ENCODE measurements around the gene SBF2. TPM values are rescaled to one million over a fixed set of nuclear protein-coding genes. Genes with fewer than 3 reads are reported as not detected.

SBF2 gene
- polyA plus RNA-seq, 1 donor = 18.8 TPM

DNA sequence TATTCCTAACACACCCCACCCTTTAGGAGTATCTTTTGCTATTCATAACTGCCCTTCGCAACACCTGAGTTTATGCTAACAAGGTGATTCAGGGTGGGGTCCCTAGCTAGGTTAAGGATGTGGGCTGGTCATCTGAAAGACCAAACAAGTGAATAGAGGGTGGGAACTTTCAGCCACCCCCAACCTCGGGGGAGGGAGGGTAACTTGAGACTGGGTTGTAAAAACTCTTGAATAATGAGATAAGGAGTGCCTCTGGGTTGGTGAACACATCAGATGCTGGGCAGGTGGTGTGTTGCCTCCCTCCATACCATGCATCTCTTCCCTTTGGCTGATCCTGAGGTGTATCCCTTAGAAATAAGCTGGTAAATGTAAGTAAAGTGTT, 518.6 kb downstream of the SBF2 start:
- DNase-seq (ENCODE audit: low read depth) = no peak

DNA sequence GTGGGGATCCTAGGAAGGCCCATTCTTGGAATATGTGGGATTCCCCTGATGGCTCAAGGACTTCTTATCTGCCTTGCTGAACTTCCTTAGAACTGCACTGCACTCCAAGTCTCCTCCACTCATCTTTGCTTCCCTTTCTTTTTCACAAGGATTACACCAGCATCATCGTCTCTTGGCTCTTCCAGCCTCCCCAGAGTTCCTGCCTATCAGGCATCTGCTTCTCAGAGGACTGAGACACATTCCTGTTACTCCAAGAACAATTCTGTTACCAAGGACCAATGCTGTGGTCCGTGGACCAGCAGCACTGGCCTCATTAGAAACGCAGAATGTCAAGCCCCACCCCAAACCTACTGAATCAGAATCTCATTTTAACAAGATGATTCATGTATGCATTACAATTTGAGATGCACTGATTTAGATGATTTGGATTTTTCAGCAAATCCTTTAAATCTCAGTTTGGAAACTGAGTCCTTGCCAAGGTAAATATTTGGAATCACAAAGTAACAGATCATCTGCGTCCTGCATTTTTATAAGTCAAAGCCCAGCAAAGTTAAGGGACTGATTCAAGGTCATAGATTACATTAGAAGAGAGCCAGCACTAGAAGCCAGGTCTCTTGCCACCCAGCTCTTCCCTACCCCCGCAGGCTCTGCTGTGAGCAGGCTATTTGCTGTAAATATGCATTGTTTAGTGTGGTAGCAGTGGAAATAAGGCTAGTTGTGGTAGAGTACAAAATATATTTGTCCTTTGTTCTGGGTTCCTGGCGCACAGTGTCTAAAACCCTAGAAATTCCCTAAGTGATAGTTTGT, 519.2 kb downstream of the SBF2 start:
- DNase-seq (ENCODE audit: low read depth) = no peak

DNA sequence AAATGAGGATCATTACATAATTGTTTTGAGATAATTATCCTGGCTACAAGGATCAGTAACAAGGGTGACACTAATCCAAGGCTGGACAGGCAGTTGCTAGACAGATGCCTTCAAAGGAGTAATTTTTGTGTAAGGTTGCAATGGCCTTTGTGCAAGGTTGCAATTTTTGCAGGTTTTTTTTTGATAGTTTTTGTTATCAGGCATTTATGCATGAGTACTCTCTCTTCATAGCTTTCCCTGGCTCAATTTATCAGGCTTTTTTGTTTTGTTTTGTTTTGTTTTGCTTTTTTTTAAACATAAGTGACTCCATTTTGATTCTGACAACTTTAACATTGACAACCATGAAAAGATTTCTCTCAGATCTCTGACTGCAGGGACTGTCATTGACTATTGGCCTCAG, 519.9 kb downstream of the SBF2 start:
- no peak for DNase-seq (ENCODE audit: low read depth)

DNA sequence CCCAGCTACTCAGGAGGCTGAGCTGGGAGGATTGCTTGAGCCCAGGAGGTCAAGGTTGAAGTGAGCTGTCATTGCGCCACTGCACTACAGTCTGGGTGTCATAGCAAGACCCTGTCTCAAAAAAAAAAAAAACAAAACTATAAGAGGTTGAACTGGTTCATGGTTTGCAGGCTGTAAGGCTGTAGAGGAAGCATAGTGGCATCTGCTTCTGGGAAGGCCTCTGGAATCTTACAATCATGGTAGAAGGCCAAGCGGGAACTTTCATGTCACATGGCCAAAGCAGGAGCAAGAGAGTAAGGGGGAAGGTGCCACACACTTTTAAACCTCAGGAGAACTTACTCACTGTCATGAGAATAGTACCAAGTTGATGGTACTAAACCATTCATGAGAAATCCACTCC, 520.5 kb downstream of the SBF2 start:
- no peak for DNase-seq (ENCODE audit: low read depth)

- DNase-seq (ENCODE audit: low read depth) = no peak
These were observed 521.8 kb downstream of the SBF2 start for GRCh38 chr11:9772218-9772617.

DNA sequence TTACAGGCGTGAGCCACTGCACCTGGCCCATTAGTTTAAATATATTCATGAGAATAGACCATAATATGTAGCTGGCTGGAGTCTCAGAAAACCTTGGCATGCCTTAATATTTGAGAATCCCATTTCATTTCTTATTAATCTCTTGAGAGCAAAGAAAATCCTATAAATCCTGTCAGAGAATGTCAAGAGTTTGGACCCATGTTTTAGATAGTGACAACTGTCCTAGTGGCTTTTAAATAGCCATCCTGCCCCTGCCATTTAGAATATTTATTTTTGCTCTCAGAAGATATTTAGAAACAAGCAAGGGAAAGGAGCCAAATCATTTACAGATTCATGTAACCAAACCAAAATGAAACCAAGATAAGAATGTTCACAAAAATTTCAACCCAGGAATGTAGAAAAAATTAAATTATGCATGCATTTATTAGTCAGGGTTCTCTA, 522.9 kb downstream of the SBF2 start:
- no peak for DNase-seq (ENCODE audit: low read depth)

DNA sequence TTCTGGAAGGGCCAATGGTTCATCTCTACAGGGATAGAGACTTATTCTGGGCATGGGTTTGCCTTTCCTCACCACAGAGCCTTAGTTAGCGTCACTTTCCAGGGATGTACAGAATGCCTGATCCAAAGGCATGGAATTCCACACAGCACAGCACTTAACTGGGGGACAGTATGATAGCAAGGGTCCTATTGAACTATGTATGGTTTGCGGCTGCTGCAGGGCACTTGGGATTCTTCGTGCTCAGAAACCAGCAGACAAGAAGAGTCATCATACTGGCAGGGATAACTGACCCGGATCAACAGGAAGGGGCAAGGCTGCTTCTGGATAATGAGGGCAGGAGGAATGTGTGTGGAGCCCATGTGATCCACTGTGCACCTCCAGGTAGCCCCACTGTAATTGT, 524.4 kb downstream of the SBF2 start:
- no peak for DNase-seq (ENCODE audit: low read depth)

DNA sequence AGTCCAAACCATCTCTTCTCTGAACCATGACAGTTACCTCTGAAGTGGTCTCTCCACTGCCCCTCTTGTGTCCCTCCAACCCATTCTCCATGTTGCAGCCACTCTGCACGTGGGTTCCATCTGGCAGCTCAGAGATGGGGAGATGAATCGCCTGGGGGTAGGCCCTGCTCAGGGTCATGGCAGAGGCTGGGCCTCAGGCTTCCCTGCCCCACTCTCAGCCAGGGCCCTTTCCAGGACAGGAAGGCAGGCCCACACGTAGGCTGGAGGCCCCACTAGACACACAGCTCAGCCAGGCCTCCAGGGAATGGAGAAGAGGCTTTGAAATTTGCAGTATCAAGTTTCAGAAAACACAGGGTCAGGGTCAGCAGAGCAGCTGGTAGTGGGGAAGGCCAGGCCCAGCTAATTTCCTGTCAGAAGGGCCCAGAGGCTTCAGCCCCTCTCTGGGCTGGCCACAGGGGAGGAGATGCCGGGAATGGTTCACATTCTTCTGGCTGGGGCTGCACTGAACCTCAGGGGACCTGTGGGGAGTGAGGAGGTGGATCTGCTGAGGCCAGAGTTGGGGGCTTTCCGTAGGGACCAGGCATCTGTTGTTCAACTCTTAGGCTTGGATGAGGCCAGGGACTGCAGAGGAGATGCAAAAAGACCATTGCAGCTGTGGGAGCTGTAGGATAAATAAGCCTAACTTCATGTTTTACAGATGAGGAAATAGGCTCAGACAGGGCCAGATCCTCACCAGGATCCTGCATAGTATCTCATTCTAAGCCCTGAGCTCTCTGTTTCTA, 528.5 kb downstream of the SBF2 start:
- DNase-seq (ENCODE audit: low read depth) = no peak

DNA sequence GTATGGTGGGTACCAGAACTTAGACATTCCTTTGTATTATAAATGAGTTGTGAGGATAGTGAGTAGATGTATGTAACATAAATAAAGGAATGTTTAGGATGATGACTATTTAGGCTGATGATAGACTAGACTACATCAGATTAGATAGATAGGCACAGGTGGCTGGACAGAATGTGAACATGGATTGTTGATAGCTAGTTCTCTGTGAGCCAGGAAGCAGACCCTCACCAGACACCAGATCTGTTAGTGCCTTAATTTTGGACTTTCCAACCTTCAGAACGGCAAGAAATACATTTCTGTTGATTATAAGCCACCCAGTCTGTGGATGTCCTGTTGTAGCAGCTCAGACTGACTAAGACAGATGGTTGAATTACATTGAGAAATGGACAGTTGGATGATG, 530.7 kb downstream of the SBF2 start:
- no peak for DNase-seq (ENCODE audit: low read depth)

DNA sequence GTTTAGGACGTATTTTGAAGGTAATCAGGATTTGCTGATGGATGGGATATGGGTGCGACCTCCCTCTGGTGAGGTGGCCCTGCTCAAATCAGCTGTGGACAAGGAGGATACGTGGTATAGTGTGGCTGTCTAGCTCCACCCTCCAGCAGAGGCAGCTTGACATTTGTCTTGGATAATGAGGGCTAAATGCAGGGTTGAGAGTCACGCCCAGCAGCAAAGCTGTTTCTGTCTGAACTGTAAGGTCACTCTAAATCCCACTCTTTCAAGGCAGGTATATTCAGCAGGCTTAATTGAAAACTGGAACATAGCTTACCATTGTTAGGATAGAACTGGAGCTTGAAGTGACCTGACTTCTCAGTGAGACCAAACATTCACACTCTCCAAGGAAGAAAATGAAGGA, 531.5 kb downstream of the SBF2 start:
- DNase-seq (ENCODE audit: low read depth) = no peak

DNA sequence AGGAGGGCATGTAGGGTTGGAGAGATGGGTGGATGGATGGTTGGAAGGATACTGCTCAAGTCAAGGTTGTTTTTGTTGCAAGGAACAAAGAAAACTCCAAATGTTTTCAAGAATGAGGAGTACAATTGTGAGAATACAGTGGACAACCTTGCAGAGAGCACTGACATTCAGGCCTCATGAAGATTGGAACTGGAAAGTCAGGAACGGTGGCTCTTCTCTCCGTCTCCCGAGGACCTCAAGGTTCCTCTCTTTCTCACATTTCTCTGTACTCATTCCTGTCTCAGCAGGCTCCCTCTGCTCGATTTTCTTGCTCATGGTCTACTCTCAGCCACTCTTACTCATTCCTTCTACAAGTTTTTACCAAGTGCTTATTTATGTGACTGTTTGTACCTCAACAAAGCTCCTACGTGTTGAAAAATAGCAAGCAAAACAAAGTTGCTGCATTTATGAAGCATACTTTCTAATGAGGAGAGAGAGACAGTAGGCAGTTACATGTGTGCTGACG, 532.5 kb downstream of the SBF2 start:
- no peak for DNase-seq (ENCODE audit: low read depth)

DNA sequence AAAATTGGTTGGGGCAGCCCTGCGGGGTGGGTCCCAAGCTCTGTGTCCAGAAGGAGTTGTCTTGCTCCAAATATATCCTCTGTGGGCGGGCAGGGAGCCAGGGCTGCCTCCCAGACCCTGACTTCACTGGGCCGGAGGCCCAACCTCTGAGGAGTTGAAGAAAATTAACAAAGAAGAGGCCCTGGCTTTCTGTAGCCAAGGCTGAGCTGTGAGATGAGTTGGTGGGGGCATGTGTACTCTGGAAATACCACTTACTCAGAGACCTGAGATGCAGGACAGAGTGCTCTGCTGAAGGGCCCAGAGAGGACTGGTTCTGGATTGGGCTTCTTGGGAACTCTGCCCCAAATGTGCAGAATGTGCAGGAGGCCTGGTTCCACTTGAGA, 533.8 kb downstream of the SBF2 start:
- no peak for DNase-seq (ENCODE audit: low read depth)

DNA sequence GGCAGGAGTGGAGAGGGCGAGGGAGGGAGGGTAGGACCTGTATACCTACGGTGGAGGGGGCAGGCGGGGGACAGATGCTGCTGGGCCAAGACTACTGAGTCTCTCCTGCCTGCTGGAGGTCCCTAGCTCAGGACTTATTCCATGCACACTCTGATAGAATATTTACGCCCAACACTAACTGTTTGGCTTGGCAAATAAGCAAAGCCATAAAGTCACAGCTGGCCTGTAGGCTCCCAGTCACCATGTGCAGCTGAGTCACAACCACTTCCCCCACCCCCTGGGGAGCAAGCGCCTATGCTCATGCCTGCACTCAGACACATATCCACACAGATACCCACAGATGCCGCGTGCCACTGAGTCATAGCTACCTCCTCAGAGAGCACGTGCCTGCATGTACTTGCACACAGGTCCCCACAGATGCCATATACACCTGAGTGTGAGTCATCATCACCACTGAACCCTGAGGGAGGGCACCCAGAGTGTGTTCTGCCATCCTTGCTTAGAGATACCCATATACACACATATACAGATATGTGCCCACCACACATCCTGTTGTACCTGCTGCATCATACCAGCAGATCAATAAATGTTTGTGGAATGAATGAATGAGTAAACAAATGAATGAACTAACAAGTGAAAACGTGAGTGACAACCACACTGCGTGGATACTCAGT, 534.4 kb downstream of the SBF2 start:
- no peak for DNase-seq (ENCODE audit: low read depth)

DNA sequence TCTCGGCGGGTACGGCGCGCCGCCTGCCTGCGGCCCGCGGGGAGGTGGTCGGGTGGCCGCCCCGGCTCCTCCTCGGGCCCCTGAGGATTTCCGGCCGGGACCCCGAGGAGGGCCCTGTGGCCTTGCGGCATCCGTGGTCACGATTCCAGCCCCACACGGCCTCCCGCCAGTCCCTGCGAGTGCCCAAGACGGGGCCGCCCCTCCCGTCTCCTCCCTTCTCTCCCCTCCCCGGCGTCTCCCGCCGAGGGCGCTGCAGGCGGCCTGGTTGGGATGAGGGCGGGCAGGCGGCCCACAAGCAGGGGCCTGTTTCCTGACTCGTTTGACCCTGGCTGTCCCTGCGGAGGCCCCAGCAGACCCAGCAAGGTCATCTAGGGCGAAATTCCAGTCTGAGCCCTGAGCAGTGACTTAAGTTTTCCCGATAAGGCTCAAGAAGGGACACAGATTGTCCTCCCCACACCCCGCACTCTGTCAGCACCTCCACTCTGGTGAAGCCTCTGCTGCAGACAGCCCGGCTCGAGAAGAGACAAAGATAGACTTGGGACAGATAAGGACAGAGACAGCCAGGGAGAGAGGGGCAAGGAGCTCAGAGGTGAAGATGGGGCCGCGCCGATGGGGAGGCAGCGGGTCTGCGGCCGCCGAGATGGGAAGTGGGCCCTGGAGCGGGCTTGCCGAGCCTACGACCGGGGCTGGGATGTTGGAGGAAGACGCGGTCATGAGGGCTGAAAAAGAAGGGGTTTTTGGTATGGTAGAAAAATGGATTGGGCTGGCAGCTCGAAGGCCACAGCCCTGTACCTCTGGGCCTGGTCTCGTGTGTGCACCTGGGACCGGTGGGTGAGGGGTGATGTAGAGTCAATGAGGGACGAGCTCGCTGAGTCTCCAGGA, 535.1 kb downstream of the SBF2 start:
- no peak for DNase-seq (ENCODE audit: low read depth)

DNA sequence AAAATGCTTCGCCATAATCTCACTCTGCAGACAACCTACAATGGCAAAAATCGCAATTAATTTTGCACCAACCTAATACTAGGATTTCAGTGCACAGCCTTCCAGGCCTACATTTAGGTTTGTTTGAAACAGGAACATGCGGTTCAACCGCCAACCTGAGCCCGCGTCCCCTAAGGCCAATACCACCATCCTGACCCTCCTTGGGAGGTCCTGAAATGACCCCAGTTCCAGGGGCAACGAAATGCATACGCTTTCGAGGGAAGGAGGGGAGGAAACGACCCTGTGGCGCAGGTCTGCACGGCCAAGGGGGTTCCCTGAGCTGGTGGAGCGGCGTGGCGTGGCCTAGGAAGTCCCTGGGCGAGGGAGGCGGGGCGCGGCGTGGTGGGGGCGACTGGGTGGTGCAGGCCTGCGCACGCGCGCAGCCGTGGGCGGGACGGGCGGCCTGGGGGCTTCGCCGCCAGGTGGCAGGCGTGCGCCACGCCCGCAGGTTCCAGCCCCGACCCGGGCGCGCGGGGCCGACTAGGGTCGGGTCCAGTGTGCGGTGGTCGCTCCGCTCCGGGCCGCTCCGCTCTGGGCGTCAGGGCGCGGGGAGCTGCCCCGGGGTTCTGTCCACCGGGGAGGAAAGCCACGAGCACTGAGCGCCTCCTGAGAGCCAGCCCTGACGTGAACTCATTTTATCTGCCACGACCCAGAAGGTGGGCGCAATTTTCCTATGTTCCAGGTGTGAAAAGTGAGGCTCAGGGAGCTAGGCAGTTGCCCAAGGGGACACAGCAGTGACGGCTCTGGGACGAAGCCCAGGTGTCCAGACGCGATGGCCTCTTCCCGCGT, 536.0 kb downstream of the SBF2 start:
- no peak for DNase-seq (ENCODE audit: low read depth)

DNA sequence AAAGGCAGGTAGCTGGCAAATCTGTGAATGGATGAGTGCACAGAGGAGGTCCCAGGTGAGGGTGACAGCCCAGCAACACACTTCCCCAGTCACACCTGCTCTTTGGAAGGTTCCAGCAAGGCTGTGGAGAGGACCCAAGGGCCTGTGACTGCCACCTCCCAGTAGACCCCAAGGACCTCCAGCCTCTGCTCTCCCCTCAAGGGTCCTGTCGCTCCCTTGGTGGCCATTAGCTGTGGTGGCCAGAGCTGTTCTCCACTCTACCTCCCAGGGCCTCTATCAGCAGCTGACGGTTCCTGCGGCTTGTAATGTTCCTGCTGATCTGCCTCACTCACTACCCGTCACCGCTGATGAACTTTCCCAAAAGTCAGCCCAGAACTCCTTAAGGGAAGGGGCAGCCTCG, 537.1 kb downstream of the SBF2 start:
- no peak for DNase-seq (ENCODE audit: low read depth)

DNA sequence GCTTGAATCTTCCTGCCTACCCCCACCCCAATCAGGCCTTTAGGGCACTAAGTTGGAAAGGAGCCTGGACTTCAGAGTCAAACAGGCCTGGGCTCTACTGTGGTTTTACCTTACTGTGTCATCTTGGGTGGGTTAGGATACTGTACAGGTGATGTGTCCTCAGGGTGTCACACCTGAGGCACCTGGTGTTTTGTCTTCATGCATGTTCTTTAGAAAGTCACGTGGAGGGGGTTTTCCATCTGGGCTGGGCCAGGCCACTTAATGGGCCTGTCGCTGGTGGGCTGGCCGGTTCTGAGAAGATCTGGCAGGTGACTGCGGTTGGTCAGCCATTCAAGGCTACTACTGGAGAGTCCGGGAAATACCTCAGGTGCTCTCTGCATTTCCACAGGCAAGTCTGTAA, 537.6 kb downstream of the SBF2 start:
- DNase-seq (ENCODE audit: low read depth) = no peak

DNA sequence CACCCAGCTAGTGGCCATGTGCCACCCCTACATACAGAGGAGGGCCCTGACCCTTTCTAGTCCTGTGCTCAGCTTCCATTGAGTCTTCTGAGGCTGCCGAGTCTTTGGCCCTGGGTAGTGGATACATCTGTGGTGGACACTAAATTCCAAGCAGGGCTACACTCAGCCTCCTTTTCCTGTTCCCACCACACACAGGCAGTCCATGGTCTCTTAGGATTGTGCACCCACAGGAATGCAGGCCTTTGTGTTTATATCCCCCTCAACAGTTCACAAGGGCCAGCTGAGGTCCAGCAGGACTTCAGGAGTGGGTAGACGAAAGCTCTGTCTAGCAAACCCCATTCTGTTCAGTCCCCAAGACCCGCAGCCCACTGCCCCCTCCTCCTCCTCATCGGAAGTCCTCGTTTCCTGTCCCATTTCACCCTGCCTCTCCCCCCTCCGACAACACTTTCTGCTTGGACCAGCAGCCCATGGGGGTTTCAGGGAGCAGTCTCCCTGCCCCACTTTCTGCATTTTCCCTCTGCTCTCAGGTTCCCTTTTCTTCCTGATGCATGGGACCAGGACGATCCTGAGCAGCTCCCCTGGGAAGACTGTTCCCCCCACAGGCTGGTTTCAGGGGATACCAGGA, 538.3 kb downstream of the SBF2 start:
- no peak for DNase-seq (ENCODE audit: low read depth)

- no peak for DNase-seq (ENCODE audit: low read depth)
These were observed 540.0 kb downstream of the SBF2 start for GRCh38 chr11:9754010-9754471.

DNA sequence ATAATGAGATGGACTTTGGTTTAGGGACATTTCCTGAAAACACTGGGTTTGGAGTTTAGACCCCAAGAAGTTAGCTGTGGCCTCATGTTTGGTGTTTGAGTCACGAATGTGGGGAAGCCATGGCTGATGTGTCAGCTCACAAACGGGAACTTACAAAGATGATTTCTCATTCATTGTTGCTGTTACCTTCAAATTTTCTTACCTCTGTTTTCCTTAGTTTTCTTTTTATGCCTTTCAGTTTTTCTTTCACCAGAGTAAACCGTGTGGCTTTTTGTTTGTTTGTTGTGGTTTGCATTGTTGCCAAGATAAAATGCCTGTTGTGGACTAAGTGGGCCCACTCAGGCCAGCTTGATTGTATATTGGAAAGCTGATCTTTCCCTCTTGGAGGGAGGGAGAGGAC, 541.0 kb downstream of the SBF2 start:
- no peak for DNase-seq (ENCODE audit: low read depth)

Data from forelimb muscle (tissue), 1 donor.